Testis (tissue), 2 donors: ENCODE measurements around the gene PAK3.

ENCODE experiments used
- CTCF ChIP-seq, 3 experiments: fragments of 450-650 bp in 2 of 3; fragments of 200-600 bp in 1 of 3; sonication (generic) in 1 of 3; IDR thresholded peaks; one replicate each; pipeline ENCODE4 v1.5.1; 2016 to 2019; ENCODE audit warnings: antibody characterized with exemption in 3 of 3, mild to moderate bottlenecking in 2 of 3, moderate library complexity in 1 of 3
- POLR2A ChIP-seq: fragments of 450-650 bp; IDR thresholded peaks from one replicate; pipeline ENCODE4 v1.6.1; 2017; ENCODE audit warnings: antibody characterized with exemption, mild to moderate bottlenecking, moderate library complexity

GRCh38 chrX:111165902-111166301, 69.9 kb downstream of the PAK3 start:
- no peak for TF ChIP-seq CTCF (IDR thresholded peaks at IDR 0.05)
- TF ChIP-seq POLR2A: no peak
